KBM-7 (cell line): ENCODE results near the gene SGSM2.
A peak's percentile ranks its signal among the peaks of the same experiment; 100 is the strongest.
"Not testable (repeated sequence)": the region's sequence is repeated elsewhere in the genome, so short reads cannot be mapped to it uniquely, and the experiment has no call there.

Source experiments
- DNase-seq: peaks from one replicate; pipeline ENCODE4 v3.0.0-alpha.2; 2015
- in situ Hi-C: fragments of 300-500 bp; cut with MboI; formaldehyde crosslinking; loops from 2 replicates; pipeline ENCODE4 v1.14.3; 2020; ENCODE audit warnings: low sequenced_read_pairs, low pct_unique_long_range_greater_than_20kb, mixed read lengths

Gene SGSM2, protein sequence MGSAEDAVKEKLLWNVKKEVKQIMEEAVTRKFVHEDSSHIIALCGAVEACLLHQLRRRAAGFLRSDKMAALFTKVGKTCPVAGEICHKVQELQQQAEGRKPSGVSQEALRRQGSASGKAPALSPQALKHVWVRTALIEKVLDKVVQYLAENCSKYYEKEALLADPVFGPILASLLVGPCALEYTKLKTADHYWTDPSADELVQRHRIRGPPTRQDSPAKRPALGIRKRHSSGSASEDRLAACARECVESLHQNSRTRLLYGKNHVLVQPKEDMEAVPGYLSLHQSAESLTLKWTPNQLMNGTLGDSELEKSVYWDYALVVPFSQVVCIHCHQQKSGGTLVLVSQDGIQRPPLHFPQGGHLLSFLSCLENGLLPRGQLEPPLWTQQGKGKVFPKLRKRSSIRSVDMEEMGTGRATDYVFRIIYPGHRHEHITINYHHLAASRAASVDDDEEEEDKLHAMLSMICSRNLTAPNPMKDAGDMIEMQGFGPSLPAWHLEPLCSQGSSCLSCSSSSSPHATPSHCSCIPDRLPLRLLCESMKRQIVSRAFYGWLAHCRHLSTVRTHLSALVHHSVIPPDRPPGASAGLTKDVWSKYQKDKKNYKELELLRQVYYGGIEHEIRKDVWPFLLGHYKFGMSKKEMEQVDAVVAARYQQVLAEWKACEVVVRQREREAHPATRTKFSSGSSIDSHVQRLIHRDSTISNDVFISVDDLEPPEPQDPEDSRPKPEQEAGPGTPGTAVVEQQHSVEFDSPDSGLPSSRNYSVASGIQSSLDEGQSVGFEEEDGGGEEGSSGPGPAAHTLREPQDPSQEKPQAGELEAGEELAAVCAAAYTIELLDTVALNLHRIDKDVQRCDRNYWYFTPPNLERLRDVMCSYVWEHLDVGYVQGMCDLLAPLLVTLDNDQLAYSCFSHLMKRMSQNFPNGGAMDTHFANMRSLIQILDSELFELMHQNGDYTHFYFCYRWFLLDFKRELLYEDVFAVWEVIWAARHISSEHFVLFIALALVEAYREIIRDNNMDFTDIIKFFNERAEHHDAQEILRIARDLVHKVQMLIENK

DNA sequence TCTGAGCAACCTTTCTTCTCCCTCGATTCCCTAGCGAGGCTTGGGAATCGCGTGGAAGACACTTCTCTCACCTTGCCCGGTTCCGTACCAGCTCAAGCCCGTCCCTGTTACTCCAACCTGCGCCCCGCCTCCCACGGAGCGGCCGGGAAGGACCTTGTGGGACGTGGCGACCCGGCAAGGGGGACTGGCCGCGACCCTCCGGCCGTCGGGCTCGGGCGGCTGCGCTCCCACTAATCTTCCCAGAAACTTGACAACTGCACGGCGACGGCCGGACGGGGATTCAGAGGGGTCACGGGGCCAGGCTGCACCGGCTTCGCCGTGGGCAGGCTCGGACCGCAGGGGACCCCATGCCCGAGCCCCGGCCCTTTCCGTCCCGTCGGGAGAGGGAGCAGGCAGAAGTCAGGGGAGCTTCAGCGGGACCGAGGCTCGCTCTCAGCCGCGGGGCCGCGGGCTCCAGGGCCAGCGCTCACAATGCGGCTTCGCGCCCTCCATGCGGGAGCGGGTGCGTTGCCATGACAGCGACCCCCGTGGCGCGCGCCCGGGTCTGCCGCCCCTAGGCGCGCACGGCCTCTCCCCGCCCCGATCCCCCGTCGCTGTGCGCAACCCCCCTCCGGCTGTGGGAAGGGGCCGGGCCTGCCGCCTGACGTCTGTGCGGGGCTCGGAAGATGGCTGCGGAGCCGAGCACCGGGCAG lies at the start of gene SGSM2:
Gene SGSM2, plus strand, starts transcription at position 650 of the 692 bp plus-strand sequence. CDS start 188 bp downstream, outside the sequence.
- in situ Hi-C loops: no loop called here
- no peak for DNase-seq

DNA sequence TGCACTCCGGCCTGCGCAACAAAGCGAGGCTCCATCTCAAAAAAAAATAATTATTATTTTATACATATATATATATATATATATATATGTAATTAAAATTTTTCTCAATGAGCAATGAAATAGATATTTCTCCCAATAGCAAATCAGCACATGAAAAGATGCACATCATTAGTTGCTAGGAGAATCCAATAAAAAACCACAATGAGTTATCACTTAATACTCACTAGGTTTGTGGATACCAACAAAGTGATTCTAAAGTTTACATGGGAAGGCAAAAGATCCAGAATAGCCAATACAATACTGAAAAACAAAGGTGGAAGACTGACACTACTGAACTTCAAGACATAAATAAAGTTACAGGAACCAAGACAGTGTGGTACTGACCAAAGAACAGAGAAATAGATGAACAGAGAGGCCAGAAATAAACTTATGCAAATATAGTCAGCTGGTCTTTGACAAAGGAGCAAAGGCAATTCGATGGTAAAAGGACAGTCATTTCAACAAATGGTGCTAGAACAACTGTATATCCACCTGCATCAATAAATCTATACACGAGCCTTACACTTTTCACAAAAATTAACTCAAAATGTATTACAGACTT lies 47.3 kb upstream of the SGSM2 start:
- in situ Hi-C loops: no loop called here
- DNase-seq: no peak

DNA sequence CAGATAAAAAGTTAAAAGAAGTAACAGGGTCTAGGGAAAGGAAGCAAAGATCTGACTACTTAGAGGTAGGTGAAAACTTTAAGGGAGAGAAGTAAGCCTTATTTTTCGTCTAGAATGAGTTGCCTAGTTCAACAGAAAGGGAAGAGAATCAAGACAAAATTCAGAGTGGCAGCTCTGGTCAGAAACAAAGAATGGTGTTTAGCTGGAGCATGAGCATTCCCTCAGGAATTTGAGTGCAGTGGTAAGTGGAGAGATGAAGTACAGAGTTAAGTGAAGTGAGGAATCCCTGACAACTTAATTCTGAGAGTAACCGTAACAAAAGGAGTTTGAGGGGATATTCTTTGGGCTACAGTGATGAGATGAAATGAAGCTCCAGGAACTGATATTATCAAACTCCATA lies 45.2 kb upstream of the SGSM2 start:
- in situ Hi-C loops: no loop called here
- DNase-seq: no peak

DNA sequence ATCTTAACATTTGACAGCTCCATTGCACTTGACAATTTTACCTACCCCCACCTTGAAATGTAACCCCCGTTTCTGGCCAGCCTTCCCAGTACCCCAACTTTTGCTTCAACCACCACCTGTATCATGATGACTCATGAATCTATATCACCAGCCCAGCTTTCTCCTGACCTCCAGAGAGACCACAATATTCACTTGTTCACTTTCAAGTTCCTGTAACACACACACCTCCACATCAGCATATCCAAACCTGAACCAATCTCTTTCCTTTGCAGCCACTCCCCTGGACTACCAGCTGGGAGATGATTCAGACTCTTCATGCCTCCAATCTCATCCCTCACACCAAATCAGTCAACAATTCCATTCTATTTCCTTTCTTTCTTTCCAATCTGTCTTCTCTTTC lies 41.7 kb upstream of the SGSM2 start:
- in situ Hi-C loops: no loop called here
- no peak for DNase-seq

DNA sequence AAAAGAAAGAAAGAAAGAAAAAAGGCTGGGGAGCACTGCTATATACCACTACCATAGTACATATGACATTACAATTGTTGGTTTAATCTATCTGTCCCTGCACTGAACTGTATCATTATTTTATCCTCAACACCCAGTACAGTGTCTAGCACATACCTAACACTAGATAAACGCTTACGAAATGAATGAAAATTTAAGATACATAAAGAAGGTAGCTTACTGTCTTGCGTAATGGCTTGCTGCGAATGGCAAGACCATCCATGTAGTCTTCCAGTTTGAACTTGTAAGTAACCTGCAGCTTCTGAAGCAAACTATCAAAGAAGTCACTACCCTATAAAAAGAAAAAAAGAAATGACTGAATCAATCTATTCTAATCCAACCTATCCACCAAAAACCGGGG lies 40.3 kb upstream of the SGSM2 start:
- in situ Hi-C loops: no loop called here
- no peak for DNase-seq

DNA sequence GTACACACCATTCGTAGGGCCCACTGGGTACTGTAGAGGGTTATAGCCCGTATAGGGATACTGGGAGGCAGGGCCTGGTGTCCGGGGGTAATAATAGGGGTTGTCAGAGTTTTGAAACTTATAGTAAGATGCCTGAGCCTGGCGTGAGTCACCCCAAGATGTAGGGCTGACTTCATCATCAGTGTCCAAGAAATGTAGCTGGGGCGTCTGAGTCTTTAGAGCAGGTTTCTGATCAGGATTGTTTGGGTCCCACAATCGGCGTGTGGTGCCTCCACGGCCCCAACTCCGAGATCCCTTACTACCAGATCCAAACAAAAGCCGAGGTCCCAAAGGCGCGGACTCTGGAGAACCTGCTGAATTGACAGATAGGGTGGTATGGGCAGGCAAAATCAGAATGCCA lies 38.2 kb upstream of the SGSM2 start:
- in situ Hi-C loops: no loop called here
- no peak for DNase-seq

DNA sequence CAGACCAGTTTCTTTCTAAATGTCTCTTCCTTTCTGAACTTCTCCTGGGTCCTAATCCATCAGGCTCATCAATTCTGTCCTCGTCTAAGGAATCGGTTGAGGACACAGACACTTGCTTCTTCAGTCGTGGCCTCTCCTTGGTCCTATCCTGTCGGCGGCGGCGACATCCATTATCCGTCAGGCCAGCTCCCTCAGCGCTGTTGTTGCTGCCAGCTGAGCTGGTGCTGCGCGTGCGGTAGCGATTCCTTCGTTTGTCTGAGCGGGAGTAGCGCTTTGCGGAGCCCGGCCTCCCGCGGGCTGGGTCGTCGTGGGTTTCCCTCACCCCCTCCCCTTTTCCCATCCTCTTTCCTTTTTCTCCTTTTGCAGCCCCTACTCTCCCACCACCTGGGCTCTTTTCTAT lies 37.5 kb upstream of the SGSM2 start:
- no peak for DNase-seq
- in situ Hi-C loops: no loop called here

DNA sequence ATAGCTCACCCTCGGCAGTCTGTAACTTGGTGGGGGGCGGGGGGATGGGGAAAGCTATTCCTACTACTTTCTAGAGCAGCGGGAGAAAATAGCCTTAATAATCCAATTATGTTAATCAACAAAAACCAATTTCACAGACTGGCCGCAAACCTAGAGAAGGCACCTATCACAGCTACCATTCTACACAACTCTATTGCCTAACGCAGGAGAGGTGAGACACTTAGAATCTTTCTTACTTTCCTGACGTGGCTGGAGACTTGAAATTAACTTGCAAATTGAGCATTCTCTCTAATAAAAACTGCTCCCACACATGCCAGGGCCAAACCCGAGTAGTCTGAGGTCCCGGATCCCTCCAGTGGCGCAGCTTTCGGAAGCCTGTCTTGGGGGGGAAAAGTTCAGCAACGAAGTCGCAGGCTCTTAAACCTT lies 34.5 kb upstream of the SGSM2 start:
- in situ Hi-C loops: no loop called here
- DNase-seq: no peak

DNA sequence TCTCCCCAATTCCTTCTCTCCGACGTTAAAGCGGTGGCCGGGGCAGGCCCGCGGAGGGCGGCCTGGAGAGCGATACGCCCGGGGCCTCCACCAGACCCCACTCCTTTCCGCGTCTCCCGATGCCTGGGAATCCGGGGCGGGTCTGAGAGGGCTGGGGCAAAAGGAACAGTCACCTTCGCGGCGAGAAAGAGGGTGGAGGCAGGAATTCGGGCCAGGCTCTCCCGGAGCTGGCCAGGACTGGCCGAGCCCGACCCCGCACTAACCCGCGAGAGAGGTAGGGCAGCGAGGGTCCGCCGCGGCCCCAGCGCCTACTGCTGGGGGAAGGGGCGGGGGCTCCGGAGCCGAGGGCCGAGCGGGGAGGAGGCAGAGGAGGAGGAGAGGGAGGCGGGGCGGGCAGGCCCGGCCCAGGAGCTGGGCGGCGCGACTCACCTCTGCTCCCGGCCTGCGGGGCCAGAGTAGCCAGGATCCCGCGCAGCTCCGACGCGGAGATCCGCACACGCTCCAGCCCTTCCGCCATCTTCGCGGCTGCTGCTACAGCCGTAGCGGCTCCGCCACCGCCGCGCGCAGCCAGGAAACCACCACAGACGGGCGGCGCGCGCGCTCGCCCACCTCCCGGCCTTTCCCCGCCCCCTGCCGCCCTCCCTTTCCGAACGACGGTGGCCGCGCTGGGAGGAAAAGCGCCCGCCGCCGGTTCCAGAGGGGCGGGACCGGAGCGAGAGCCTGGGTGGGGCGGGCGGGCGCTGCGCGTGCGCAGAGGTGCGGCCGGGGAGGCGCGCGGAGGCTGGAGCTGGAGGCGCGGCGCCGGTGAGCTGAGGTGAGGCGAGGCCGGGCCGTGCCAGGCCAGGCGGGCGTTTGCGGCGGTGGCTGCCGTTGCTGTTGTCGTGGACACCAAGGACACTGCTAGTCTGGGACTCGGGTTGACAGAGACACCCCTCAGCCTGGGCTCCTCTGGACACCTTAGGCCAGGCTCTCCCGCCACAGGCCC lies 33.8 kb upstream of the SGSM2 start, which contains the start of the genes SMG6 and SRR:
Gene SMG6, minus strand, starts transcription at position 582 of the 985 bp plus-strand sequence. Its CDS starts 65 bp downstream, at position 517.
Gene SRR, plus strand, starts transcription at position 747 of the 985 bp plus-strand sequence. CDS start 11,611 bp downstream, outside the sequence.
- in situ Hi-C loops: no loop called here
- DNase-seq: peak; percentile 82

DNA sequence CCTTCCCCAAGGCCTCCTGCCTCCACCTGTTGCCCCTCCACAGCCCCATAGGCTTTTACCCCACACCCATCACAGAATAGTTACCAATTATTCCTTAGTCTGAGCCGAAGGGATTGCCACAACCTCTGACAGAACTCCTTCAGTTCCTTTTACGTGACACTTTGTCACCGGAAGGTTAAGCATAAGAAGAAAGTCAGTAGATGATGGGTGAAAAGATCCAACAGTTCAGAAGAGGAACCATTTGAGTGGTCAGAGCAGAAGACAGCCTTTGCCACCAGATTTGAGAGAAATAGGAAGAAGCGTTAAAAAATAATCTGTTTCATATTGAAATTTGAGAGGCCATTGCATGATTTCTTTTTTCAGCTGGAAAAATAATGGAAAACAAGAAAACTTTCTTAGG lies 32.4 kb upstream of the SGSM2 start:
- in situ Hi-C loops: no loop called here
- DNase-seq: peak; percentile 18

DNA sequence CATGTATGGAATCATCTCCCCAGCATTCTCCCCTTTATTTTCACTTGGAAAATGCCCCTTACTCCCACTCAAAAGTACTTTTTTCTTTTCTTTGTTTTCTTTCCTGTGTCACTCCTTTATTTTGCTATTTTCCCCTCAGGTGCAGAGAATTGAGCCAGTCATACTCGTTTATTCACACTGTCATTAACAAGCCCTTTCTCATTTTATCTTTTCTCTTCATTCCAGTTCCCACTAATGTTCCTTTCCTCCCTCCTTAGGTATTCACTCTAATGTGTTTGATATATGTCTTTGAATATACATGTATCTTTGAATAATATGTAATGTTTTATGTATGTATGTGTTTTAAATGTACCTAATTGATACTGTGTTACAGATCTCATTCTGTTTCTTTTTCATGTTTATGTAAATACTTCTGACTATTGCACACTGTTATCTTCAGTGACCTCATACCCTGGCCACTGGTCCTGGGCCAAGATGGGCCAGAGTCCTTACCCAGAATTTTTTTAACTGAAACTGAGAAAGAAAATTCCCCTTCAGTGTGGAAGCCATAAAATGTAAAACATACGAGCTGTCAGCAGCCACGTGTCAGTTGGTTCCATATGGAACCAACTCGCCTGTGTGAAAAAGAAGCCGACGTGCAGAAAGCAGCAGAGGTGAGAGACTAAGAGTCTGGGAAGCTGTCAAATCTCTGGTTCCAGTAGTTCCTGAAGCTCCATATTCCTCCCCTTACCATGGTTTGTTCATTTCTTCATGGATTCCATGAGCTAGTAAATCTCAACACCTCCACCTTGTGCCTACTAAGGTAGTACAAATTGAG lies 27.8 kb upstream of the SGSM2 start:
- DNase-seq: no peak
- in situ Hi-C loops: no loop called here

DNA sequence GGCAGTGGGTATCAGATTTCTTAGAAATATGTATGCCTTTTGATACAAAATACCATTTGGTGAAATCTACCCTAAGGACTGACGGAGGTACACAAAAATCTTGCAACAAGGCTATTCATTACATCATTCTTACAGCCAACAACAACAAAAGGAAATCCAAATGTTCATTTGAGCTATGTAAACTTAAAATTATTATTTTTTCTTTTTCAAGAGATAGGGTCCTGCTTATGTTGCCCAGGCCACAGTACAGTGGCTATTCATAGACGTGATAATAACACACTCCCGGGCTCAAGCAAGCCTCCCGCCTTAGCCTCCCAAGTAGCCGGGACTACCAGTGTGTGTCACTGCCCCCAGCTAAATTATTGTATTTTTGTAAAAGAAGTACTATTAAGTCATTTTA lies 24.6 kb upstream of the SGSM2 start:
- in situ Hi-C loops: no loop called here
- DNase-seq: no peak

DNA sequence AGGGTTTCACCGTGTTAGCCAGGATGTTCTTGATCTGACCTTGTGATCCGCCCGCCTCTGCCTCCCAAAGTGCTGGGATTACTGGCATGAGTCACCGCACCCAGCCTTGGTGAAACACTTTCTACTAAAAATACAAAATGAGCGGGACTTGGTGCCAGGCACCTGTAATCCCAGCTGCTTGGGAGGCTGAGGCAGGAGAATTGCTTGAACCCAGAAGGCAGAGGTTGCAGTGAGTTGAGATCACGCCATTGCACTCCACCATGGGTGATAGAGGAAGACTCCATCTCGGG lies 20.4 kb upstream of the SGSM2 start:
- in situ Hi-C loops, DNase-seq: not testable (repeated sequence)

DNA sequence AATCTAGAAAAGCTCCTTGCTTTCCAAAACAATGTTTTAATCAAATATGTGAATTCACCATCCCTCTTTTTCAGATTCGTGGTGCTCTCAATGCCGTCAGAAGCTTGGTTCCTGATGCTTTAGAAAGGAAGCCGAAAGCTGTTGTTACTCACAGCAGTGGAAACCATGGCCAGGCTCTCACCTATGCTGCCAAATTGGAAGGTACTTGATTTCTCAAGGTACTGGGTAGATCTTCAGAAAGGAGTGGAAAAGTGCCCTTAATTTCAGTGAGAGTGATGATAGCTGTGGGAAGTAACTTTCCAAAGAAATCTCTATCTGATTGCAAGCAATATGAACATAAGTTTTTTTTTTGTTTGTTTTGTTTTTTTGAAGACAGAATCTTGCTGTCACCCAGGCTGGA lies 19.5 kb upstream of the SGSM2 start:
- no peak for DNase-seq
- in situ Hi-C loops: no loop called here

DNA sequence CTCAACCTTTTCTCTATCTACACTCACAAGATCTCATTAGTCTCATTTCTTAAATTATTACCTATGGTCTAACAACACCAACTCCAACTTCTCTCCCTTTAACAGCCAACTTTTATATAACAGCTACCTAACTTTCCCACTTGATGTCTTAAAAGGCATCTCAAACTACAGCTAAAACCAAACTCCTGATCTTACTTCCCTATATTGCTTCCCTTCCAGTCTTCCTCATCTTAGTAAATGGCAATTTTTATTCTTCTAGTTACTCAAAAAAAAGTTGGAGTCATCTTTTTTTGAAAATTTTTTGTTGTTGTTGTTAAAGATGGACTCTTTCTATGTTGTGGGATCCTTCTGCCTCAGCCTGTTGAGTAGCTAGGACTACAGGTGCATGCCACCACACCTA lies 18.2 kb upstream of the SGSM2 start:
- no peak for DNase-seq
- in situ Hi-C loops: no loop called here

DNA sequence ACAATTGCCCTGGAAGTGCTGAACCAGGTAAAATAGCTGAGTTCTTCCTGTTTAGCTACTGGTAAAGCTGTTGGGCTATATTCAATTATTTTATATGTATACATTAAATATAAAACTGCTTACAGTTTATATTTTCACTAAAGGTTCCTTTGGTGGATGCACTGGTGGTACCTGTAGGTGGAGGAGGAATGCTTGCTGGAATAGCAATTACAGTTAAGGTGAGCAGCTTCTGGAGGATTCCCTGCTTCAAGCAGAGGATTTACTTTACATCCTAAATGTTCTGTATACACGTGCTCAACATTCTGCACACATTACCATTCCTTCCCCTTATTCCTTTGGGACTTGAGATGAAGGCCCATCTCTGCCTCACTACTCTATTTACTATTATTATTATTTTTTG lies 15.9 kb upstream of the SGSM2 start:
- in situ Hi-C loops: no loop called here
- DNase-seq: no peak

DNA sequence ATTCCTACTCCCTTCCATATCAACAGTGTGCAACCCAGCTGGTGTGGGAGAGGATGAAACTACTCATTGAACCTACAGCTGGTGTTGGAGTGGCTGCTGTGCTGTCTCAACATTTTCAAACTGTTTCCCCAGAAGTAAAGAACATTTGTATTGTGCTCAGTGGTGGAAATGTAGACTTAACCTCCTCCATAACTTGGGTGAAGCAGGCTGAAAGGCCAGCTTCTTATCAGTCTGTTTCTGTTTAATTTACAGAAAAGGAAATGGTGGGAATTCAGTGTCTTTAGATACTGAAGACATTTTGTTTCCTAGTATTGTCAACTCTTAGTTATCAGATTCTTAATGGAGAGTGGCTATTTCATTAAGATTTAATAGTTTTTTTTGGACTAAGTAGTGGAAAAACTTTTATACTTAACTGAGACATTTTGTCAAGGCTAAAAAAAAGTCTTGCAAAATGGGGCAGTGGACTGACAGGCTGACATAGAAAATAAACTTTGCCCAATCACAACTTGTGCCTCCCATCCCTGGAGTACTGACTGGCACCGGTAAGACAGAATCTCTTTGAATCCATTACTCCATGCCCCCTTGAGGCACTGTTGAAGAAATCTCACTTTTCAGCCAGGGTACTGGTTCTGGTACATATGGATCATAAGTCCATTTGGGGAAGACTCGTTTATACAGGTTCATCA lies 13.5 kb upstream of the SGSM2 start:
- no peak for DNase-seq
- in situ Hi-C loops: no loop called here
